ENCODE measurements around the gene FRMD4A.
A peak's percentile ranks its signal among the peaks of the same experiment; 100 is the strongest.

The FRMD4A gene

GRCh38 chr10:13873196-13873595, 457.5 kb downstream of the FRMD4A start:
- Histone ChIP-seq H3K4me1 (ENCODE audit: control insufficient read depth in 1 of 2, insufficient read depth in 1 of 2, low read depth in 1 of 2, low read length in 1 of 2) (peaks cover 28 to 30% of the 10 kb centered on the region in 2 experiments), H3K4me3 (ENCODE audit: low read depth in 1 of 2, low read length in 1 of 2) (no peak overlapping the region), H3K36me3 (no peaks in the 10 kb centered on the region), H3K9me3 (no peaks in the 10 kb centered on the region), H3K27me3 (peaks cover 9% of the 10 kb centered on the region), H3K27ac (peak overlapping the region; percentile 75)
- TF ChIP-seq CTCF (IDR thresholded peaks at IDR 0.05), result no peak

GRCh38 chr10:13872411-13872810, 458.3 kb downstream of the FRMD4A start:
- TF ChIP-seq CTCF (IDR thresholded peaks at IDR 0.05), result no peak
- peak overlapping the region; percentile 30 for H3K27ac ChIP-seq

GRCh38 chr10:13871776-13872175, 458.9 kb downstream of the FRMD4A start:
- no peak for TF ChIP-seq CTCF (IDR thresholded peaks at IDR 0.05)
- Histone ChIP-seq H3K27ac (no peak overlapping the region), H3K27me3 (no peaks in the 10 kb centered on the region), H3K4me1 (ENCODE audit: control insufficient read depth in 1 of 2, insufficient read depth in 1 of 2, low read depth in 1 of 2, low read length in 1 of 2) (peaks cover 28 to 30% of the 10 kb centered on the region in 2 experiments), H3K4me3 (ENCODE audit: low read depth in 1 of 2, low read length in 1 of 2) (no peak overlapping the region), H3K36me3 (no peaks in the 10 kb centered on the region), H3K9me3 (no peaks in the 10 kb centered on the region)

More at GRCh38 chr10:13872411-13872810, 458.3 kb downstream of the FRMD4A start:
- Histone ChIP-seq H3K27me3 (peaks cover 5% of the 10 kb centered on the region), H3K4me1 (ENCODE audit: control insufficient read depth in 1 of 2, insufficient read depth in 1 of 2, low read depth in 1 of 2, low read length in 1 of 2) (peaks cover 28 to 30% of the 10 kb centered on the region in 2 experiments), H3K9me3 (no peaks in the 10 kb centered on the region), H3K36me3 (no peaks in the 10 kb centered on the region), H3K4me3 (ENCODE audit: low read depth in 1 of 2, low read length in 1 of 2) (no peak overlapping the region)

GRCh38 chr10:13871011-13871410, 459.7 kb downstream of the FRMD4A start:
- H3K27ac ChIP-seq, result no peak overlapping the region
- H3K4me1 ChIP-seq (ENCODE audit: control insufficient read depth in 1 of 2, insufficient read depth in 1 of 2, low read depth in 1 of 2, low read length in 1 of 2), result peaks cover 28 to 30% of the 10 kb centered on the region in 2 experiments
- H3K9me3 ChIP-seq, result no peaks in the 10 kb centered on the region
- no peak for TF ChIP-seq CTCF (IDR thresholded peaks at IDR 0.05)
- H3K4me3 ChIP-seq (ENCODE audit: low read depth in 1 of 2, low read length in 1 of 2), result no peak overlapping the region
- H3K27me3 ChIP-seq, result no peaks in the 10 kb centered on the region
- H3K36me3 ChIP-seq, result no peaks in the 10 kb centered on the region

- Histone ChIP-seq H3K4me3 (ENCODE audit: low read depth in 1 of 2, low read length in 1 of 2) (no peak overlapping the region), H3K27me3 (no peaks in the 10 kb centered on the region), H3K4me1 (ENCODE audit: control insufficient read depth in 1 of 2, insufficient read depth in 1 of 2, low read depth in 1 of 2, low read length in 1 of 2) (peaks cover 17 to 21% of the 10 kb centered on the region in 2 experiments), H3K9me3 (no peaks in the 10 kb centered on the region), H3K36me3 (no peaks in the 10 kb centered on the region), H3K27ac (no peak overlapping the region)
- TF ChIP-seq CTCF (IDR thresholded peaks at IDR 0.05), result no peak
Measured at GRCh38 chr10:13869295-13869664, 461.4 kb downstream of the FRMD4A start.
